HepG2 (cell line): ENCODE data around the gene KDM5B. TPM values are rescaled to one million over a fixed set of nuclear protein-coding genes. Genes with fewer than 3 reads are reported as not detected.

Source experiments
- ATF7-NPFF ChIP-seq: sonication (generic); formaldehyde crosslinking; IDR thresholded peaks from 2 replicates; pipeline ENCODE4 v1.8.1; 2023; ENCODE audit warnings: mild to moderate bottlenecking, low read depth, missing genetic modification reagents, moderate library complexity
- BRF2 ChIP-seq: sonication (generic); formaldehyde crosslinking; IDR thresholded peaks from 2 replicates; pipeline ENCODE4 v1.8.1; 2022; ENCODE audit warnings: mild to moderate bottlenecking, missing genetic modification reagents
- CREB1 ChIP-seq, 2 experiments: fragments of 450-650 bp in 1 of 2; IDR thresholded peaks; 2 replicates each; pipeline ENCODE4 v1.6.1; 2016 to 2017; ENCODE audit warnings: control low read depth in 1 of 2, mild to moderate bottlenecking in 1 of 2, missing compliant biosample characterization in 1 of 2, missing genetic modification characterization in 1 of 2
- ETV5 ChIP-seq: IDR thresholded peaks from 2 replicates; pipeline ENCODE4 v1.6.1; 2018; ENCODE audit warnings: missing biosample characterization, missing genetic modification reagents, inconsistent platforms, borderline replicate concordance
- HIC2 ChIP-seq: sonication (generic); formaldehyde crosslinking; IDR thresholded peaks from 2 replicates; pipeline ENCODE4 v1.9.0; 2022; ENCODE audit warnings: low read depth, missing genetic modification reagents
- MED8 ChIP-seq: sonication (generic); formaldehyde crosslinking; IDR thresholded peaks from 2 replicates; pipeline ENCODE4 v1.8.1; 2023; ENCODE audit warnings: mild to moderate bottlenecking, missing genetic modification reagents; ENCODE audit not compliant: insufficient replicate concordance
- MXD3 ChIP-seq: IDR thresholded peaks from 2 replicates; pipeline ENCODE4 v1.6.1; 2016; ENCODE audit warnings: mild to moderate bottlenecking, missing biosample characterization, missing genetic modification reagents
- REXO4 ChIP-seq: sonication (generic); formaldehyde crosslinking; IDR thresholded peaks from 2 replicates; pipeline ENCODE4 v1.8.0; 2022; ENCODE audit warnings: missing genetic modification reagents, mild to moderate bottlenecking, borderline replicate concordance
- TEAD3 ChIP-seq: optimal IDR thresholded peaks from 2 replicates; pipeline ENCODE3; 2016; ENCODE audit warnings: borderline replicate concordance
- ZBTB33 ChIP-seq: sonication (generic); formaldehyde crosslinking; IDR thresholded peaks from 2 replicates; pipeline ENCODE4 v1.4.0; 2020; ENCODE audit warnings: missing genetic modification reagents
- ZNF12 ChIP-seq: sonication (generic); formaldehyde crosslinking; IDR thresholded peaks from 2 replicates; pipeline ENCODE4 v1.5.0; 2020; ENCODE audit warnings: missing genetic modification reagents
- ZNF292 ChIP-seq: sonication (generic); formaldehyde crosslinking; IDR thresholded peaks from 2 replicates; pipeline ENCODE4 v1.8.1; 2022; ENCODE audit warnings: mild to moderate bottlenecking, low read depth, missing genetic modification reagents, borderline replicate concordance
- ZNF431 ChIP-seq: sonication (generic); formaldehyde crosslinking; IDR thresholded peaks from 2 replicates; pipeline ENCODE4 v1.9.0; 2022; ENCODE audit warnings: missing genetic modification reagents, low read depth, mild to moderate bottlenecking, borderline replicate concordance
- ZNF512 ChIP-seq: sonication (generic); formaldehyde crosslinking; IDR thresholded peaks from 2 replicates; pipeline ENCODE4 v1.4.0; 2020; ENCODE audit warnings: mild to moderate bottlenecking, missing genetic modification reagents
- ZNF609 ChIP-seq: sonication (generic); formaldehyde crosslinking; IDR thresholded peaks from 2 replicates; pipeline ENCODE4 v1.4.0; 2020; ENCODE audit warnings: mild to moderate bottlenecking, missing genetic modification reagents, borderline replicate concordance
- polyA plus RNA-seq, 8 experiments: library from polyadenylated mRNA; depleted of rRNA in 3 of 8; stranded (reverse) in 7 of 8; unstranded in 1 of 8; fragments of >200 nt; fragmentation: Illumina TruSeq in 4 of 8; extraction: Trizol in 4 of 8; gene quantifications; 2 replicates each; pipeline versions ENCODE4 v1.2.1 to v1.2.3, GENCODE V29; 2011 to 2016; ENCODE audit warnings: low read depth in 4 of 8, missing spikeins in 1 of 8, mixed read lengths in 1 of 8; ENCODE audit not compliant: insufficient read depth in 1 of 8
- total RNA-seq, 5 experiments: library from RNA; depleted of rRNA; stranded (reverse); fragments of >200 nt; fragmentation: Illumina TruSeq; extraction: Trizol; gene quantifications; 2 replicates each; pipeline ENCODE4 v1.2.3, GENCODE V29; 2016; ENCODE audit warnings: low read depth in 1 of 5

Gene KDM5B
- total and polyA plus RNA-seq, 2 of the 13 experiments (the other 11 are each of a cell fraction or from before 2014, with no cell fraction given), result 34.2 to 35.4 TPM

- TF ChIP-seq BRF2 (CRISPR knock-in tag) (no peak), ZNF431 (CRISPR knock-in tag) (no peak), REXO4 (no peak), ATF7-NPFF (CRISPR knock-in tag) (peak; percentile 84), HIC2 (CRISPR knock-in tag) (0 out of 2 replicates have a peak, but pooled peaks have one; percentile 21), TEAD3 (peak; percentile 59), ZNF512 (CRISPR knock-in tag) (no peak), MED8 (CRISPR knock-in tag) (peak; percentile 38), ETV5 (CRISPR knock-in tag) (peak; percentile 38; the same call in 1 of the 2 replicates), CREB1 (IDR thresholded peaks at IDR 0.05) (no peak), CREB1 (CRISPR knock-in tag; IDR thresholded peaks at IDR 0.05) (0 out of 2 replicates have a peak, but pooled peaks have one; percentile 16), ZBTB33 (CRISPR knock-in tag) (no peak), ZNF12 (no peak), ZNF292 (CRISPR knock-in tag) (no peak), MXD3 (peak; percentile 86), ZNF609 (CRISPR knock-in tag) (no peak)
These were observed at the start of gene KDM5B (continued) for GRCh38 chr1:202807926-202808757.
